Liver (tissue), 9 donors: ENCODE data around the gene TUBB4B. TPM values are rescaled to one million over a fixed set of nuclear protein-coding genes. Genes with fewer than 3 reads are reported as not detected.
A peak's percentile ranks its signal among the peaks of the same experiment; 100 is the strongest.
"Not testable (repeated sequence)": the region's sequence is repeated elsewhere in the genome, so short reads cannot be mapped to it uniquely, and the experiment has no call there.

ENCODE experiments used
- DNase-seq: peaks from one replicate; pipeline ENCODE4 v3.0.0-alpha.2; 2017; ENCODE audit warnings: low spot score
- H3K27ac ChIP-seq, 2 donors: one replicate each; pipeline ENCODE4 v1.7.0; 2013; ENCODE audit warnings: inconsistent platforms in 2 of 2, low read length in 2 of 2, control low read depth in 1 of 2, low read depth in 1 of 2, mild to moderate bottlenecking in 1 of 2
- H3K27me3 ChIP-seq, 4 donors: one replicate each; pipeline versions ENCODE4 v1.6.1 to v1.7.0; 2013; ENCODE audit warnings: low read length in 3 of 4, inconsistent platforms in 1 of 4, mild to moderate bottlenecking in 1 of 4, moderate library complexity in 1 of 4; ENCODE audit not compliant: control insufficient read depth in 4 of 4, insufficient read depth in 4 of 4
- H3K36me3 ChIP-seq, 4 donors: one replicate each; pipeline versions ENCODE4 v1.6.1 to v1.7.0; 2013; ENCODE audit warnings: low read length in 3 of 4, mild to moderate bottlenecking in 3 of 4, low read depth in 1 of 4, moderate library complexity in 1 of 4; ENCODE audit not compliant: control insufficient read depth in 4 of 4, insufficient read depth in 3 of 4
- H3K4me1 ChIP-seq, 4 donors: one replicate each; pipeline versions ENCODE4 v1.6.1 to v1.7.0; 2013; ENCODE audit warnings: low read length in 3 of 4, mild to moderate bottlenecking in 3 of 4, moderate library complexity in 1 of 4; ENCODE audit not compliant: control insufficient read depth in 4 of 4, insufficient read depth in 4 of 4
- H3K4me3 ChIP-seq, 3 donors: one replicate each; pipeline versions ENCODE4 v1.6.1 to v1.7.0; 2013; ENCODE audit warnings: low read length in 3 of 3, control low read depth in 1 of 3, low read depth in 1 of 3, mild to moderate bottlenecking in 1 of 3
- H3K9ac ChIP-seq, 2 donors: one replicate each; pipeline ENCODE4 v1.7.0; 2013; ENCODE audit warnings: low read length in 2 of 2, mild to moderate bottlenecking in 2 of 2, moderate library complexity in 2 of 2, control low read depth in 1 of 2, low read depth in 1 of 2
- H3K9me3 ChIP-seq, 4 donors: one replicate each; pipeline versions ENCODE4 v1.6.1 to v1.7.0; 2013; ENCODE audit warnings: low read length in 3 of 4; ENCODE audit not compliant: control insufficient read depth in 4 of 4
- EGR1 ChIP-seq, 2 donors: IDR thresholded peaks; 2 replicates each; pipeline ENCODE4 v1.6.1; 2016 to 2018; ENCODE audit warnings: antibody characterized with exemption in 2 of 2, low read depth in 2 of 2
- FOXA1 ChIP-seq: IDR thresholded peaks from 2 replicates; pipeline ENCODE4 v1.6.1; 2016; ENCODE audit warnings: antibody characterized with exemption
- GABPA ChIP-seq, 2 donors: IDR thresholded peaks in 1 of 2; conservative IDR thresholded peaks in 1 of 2; 2 replicates each; pipeline ENCODE4 v1.6.1; 2016; ENCODE audit warnings: antibody characterized with exemption in 2 of 2, mild to moderate bottlenecking in 1 of 2, moderate library complexity in 1 of 2
- HNF4A ChIP-seq, 2 donors: conservative IDR thresholded peaks; 2 replicates each; pipeline ENCODE4 v1.6.1; 2016; ENCODE audit warnings: antibody characterized with exemption in 2 of 2, mild to moderate bottlenecking in 2 of 2
- HNF4G ChIP-seq: IDR thresholded peaks from 2 replicates; pipeline ENCODE4 v1.6.1; 2016; ENCODE audit warnings: antibody characterized with exemption
- JUND ChIP-seq, 2 donors: IDR thresholded peaks; 2 replicates each; pipeline ENCODE4 v1.6.1; 2016; ENCODE audit warnings: antibody characterized with exemption in 2 of 2
- MAX ChIP-seq: IDR thresholded peaks from 2 replicates; pipeline ENCODE4 v1.6.1; 2016; ENCODE audit warnings: antibody characterized with exemption
- NR2F2 ChIP-seq: IDR thresholded peaks from 2 replicates; pipeline ENCODE4 v1.6.1; 2016; ENCODE audit warnings: antibody characterized with exemption
- RAD21 ChIP-seq, 2 donors: IDR thresholded peaks; 2 replicates each; pipeline ENCODE4 v1.6.1; 2016; ENCODE audit warnings: antibody characterized with exemption in 2 of 2, mild to moderate bottlenecking in 2 of 2
- RXRA ChIP-seq, 2 donors: IDR thresholded peaks; 2 replicates each; pipeline ENCODE4 v1.6.1; 2017 to 2018; ENCODE audit warnings: antibody characterized with exemption in 2 of 2, mild to moderate bottlenecking in 1 of 2
- SP1 ChIP-seq: IDR thresholded peaks from 2 replicates; pipeline ENCODE4 v1.6.1; 2018; ENCODE audit warnings: antibody characterized with exemption, mild to moderate bottlenecking
- TAF1 ChIP-seq: conservative IDR thresholded peaks from 2 replicates; pipeline ENCODE4 v1.6.1; 2016; ENCODE audit warnings: antibody characterized with exemption, mild to moderate bottlenecking
- YY1 ChIP-seq: IDR thresholded peaks from 2 replicates; pipeline ENCODE4 v1.6.1; 2016; ENCODE audit warnings: antibody characterized with exemption, mild to moderate bottlenecking
- ZBTB33 ChIP-seq: IDR thresholded peaks from 2 replicates; pipeline ENCODE4 v1.6.1; 2016; ENCODE audit warnings: antibody characterized with exemption
- WGBS: extraction: QIAGEN DNeasy Blood & Tissue Kit; methylation state at CpG from one replicate; pipeline ENCODE4 v1.1.7; 2013; 5-methylcytosine and 5-hydroxymethylcytosine counted together
- polyA plus RNA-seq, 2 donors: library from polyadenylated mRNA; stranded (reverse) in 1 of 2; unstranded in 1 of 2; fragments of 200-250 nt in 1 of 2; fragments of >200 nt in 1 of 2; fragmentation: Nextera tagmentation in 1 of 2; extraction: Ambion mirVana in 1 of 2; gene quantifications; one replicate each; pipeline versions ENCODE4 v1.2.1 to v1.2.3, GENCODE V29; 2013 to 2015
- total RNA-seq, 2 donors: library from RNA; depleted of rRNA; stranded (reverse); fragments of >200 nt; gene quantifications; one replicate each; pipeline ENCODE4 v1.2.3, GENCODE V29; 2014
- TF ChIP-seq, protein P1 (sequence below): fragments of 150-350 bp; IDR thresholded peaks from 2 replicates; pipeline ENCODE4 v1.5.1; 2017; ENCODE audit warnings: improper control_type of control experiment, low read depth, low read length; ENCODE audit not compliant: missing input control
- TF ChIP-seq, protein P2 (sequence below): IDR thresholded peaks from 2 replicates; pipeline ENCODE4 v1.6.1; 2016; ENCODE audit warnings: antibody characterized with exemption
- TF ChIP-seq, protein P3 (sequence below): IDR thresholded peaks from 2 replicates; pipeline ENCODE4 v1.6.1; 2016; ENCODE audit warnings: antibody characterized with exemption, mild to moderate bottlenecking
- donor health status: healthy.
- donor health status: healthy.
- donor health status: healthy.
- donor health status: healthy.
- donor health status: healthy.

TUBB4B gene
- total and polyA plus RNA-seq, 4 donors: 173 to 199 (median 185) TPM

- Histone ChIP-seq H3K36me3 (peaks cover 3 to 7% (median 6%) of the 10 kb centered on the region in 4 donors), H3K9me3 (no peaks in the 10 kb centered on the region), H3K27ac (no peak overlapping the region), H3K4me1 (peaks cover 10 to 34% (median 21%) of the 10 kb centered on the region in 4 donors), H3K4me3 (no peak overlapping the region), H3K9ac (no peak overlapping the region), H3K27me3 (no peaks in the 10 kb centered on the region)
- no peak for DNase-seq
- no peak for TF ChIP-seq NR2F2
- TF ChIP-seq ZBTB33: no peak
- WGBS: 94% methylated on average over 15 of the region's 15 CpGs
Measured at GRCh38 chr9:137256856-137257255, 15.8 kb downstream of the TUBB4B start.

GRCh38 chr9:137262173-137262908 lies 21.3 kb downstream of the TUBB4B start:
- WGBS: 43% methylated on average over 15 of the region's 15 CpGs
- not testable (repeated sequence) for DNase-seq, H3K9ac ChIP-seq, H3K9me3 ChIP-seq, H3K4me3 ChIP-seq, H3K27ac ChIP-seq, H3K27me3 ChIP-seq
- TF ChIP-seq, protein P1, sequence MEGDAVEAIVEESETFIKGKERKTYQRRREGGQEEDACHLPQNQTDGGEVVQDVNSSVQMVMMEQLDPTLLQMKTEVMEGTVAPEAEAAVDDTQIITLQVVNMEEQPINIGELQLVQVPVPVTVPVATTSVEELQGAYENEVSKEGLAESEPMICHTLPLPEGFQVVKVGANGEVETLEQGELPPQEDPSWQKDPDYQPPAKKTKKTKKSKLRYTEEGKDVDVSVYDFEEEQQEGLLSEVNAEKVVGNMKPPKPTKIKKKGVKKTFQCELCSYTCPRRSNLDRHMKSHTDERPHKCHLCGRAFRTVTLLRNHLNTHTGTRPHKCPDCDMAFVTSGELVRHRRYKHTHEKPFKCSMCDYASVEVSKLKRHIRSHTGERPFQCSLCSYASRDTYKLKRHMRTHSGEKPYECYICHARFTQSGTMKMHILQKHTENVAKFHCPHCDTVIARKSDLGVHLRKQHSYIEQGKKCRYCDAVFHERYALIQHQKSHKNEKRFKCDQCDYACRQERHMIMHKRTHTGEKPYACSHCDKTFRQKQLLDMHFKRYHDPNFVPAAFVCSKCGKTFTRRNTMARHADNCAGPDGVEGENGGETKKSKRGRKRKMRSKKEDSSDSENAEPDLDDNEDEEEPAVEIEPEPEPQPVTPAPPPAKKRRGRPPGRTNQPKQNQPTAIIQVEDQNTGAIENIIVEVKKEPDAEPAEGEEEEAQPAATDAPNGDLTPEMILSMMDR: peak; percentile 27
- peak in 1 of 2 donors; percentile 57 for TF ChIP-seq RAD21 (IDR thresholded peaks at IDR 0.05)
- Histone ChIP-seq H3K36me3 (peaks cover 9 to 16% (median 12%) of the 10 kb centered on the region in 4 donors), H3K4me1 (peaks cover 2 to 11% (median 6%) of the 10 kb centered on the region in 4 donors)

DNA sequence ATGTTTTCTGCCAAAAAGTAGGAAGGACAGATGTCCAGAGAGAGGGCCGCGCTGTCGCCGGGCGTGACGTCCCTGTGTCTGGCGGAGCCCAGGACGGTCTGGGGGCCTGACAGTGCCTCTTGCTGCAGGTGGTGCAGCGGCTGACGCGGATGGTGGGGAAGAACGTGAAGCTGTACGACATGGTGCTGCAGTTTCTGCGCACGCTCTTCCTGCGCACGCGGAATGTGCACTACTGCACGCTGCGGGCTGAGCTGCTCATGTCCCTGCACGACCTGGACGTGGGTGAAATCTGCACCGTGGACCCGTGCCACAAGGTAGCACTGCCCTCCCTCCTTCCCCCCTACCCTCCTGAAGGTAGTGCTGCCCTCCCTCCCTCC lies 21.8 kb downstream of the TUBB4B start:
- Histone ChIP-seq H3K27me3 (no peaks in the 10 kb centered on the region), H3K36me3 (peaks cover 9 to 16% (median 12%) of the 10 kb centered on the region in 4 donors), H3K4me3 (no peak overlapping the region), H3K9me3 (no peaks in the 10 kb centered on the region), H3K9ac (no peak overlapping the region), H3K27ac (no peak overlapping the region), H3K4me1 (peaks cover 2 to 15% (median 7%) of the 10 kb centered on the region in 4 donors)
- 90% methylated on average over 24 of the region's 24 CpGs for WGBS
- DNase-seq: no peak
- TF ChIP-seq, protein P2, sequence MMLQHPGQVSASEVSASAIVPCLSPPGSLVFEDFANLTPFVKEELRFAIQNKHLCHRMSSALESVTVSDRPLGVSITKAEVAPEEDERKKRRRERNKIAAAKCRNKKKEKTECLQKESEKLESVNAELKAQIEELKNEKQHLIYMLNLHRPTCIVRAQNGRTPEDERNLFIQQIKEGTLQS: no peak
- no peak for TF ChIP-seq MAX
- TF ChIP-seq FOXA1: no peak
- no peak for TF ChIP-seq ZBTB33
- no peak for TF ChIP-seq EGR1 (IDR thresholded peaks at IDR 0.05; ENCODE audit: low read depth in 2 of 2)
- no peak for TF ChIP-seq HNF4A (conservative IDR thresholded peaks at IDR 0.05)
- TF ChIP-seq YY1: no peak
- no peak for TF ChIP-seq SP1
- no peak for TF ChIP-seq GABPA (IDR thresholded peaks at IDR 0.05 in 1 of 2, conservative IDR thresholded peaks at IDR 0.05 in 1 of 2)
- TF ChIP-seq NR2F2: no peak
- TF ChIP-seq RAD21 (IDR thresholded peaks at IDR 0.05): no peak
- TF ChIP-seq, protein P3, sequence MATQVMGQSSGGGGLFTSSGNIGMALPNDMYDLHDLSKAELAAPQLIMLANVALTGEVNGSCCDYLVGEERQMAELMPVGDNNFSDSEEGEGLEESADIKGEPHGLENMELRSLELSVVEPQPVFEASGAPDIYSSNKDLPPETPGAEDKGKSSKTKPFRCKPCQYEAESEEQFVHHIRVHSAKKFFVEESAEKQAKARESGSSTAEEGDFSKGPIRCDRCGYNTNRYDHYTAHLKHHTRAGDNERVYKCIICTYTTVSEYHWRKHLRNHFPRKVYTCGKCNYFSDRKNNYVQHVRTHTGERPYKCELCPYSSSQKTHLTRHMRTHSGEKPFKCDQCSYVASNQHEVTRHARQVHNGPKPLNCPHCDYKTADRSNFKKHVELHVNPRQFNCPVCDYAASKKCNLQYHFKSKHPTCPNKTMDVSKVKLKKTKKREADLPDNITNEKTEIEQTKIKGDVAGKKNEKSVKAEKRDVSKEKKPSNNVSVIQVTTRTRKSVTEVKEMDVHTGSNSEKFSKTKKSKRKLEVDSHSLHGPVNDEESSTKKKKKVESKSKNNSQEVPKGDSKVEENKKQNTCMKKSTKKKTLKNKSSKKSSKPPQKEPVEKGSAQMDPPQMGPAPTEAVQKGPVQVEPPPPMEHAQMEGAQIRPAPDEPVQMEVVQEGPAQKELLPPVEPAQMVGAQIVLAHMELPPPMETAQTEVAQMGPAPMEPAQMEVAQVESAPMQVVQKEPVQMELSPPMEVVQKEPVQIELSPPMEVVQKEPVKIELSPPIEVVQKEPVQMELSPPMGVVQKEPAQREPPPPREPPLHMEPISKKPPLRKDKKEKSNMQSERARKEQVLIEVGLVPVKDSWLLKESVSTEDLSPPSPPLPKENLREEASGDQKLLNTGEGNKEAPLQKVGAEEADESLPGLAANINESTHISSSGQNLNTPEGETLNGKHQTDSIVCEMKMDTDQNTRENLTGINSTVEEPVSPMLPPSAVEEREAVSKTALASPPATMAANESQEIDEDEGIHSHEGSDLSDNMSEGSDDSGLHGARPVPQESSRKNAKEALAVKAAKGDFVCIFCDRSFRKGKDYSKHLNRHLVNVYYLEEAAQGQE: no peak
- no peak for TF ChIP-seq JUND (IDR thresholded peaks at IDR 0.05)
- TF ChIP-seq HNF4G: no peak
- TF ChIP-seq RXRA (IDR thresholded peaks at IDR 0.05): no peak
- TF ChIP-seq TAF1: no peak
